ENCODE measurements around the gene IL27RA.

DNA sequence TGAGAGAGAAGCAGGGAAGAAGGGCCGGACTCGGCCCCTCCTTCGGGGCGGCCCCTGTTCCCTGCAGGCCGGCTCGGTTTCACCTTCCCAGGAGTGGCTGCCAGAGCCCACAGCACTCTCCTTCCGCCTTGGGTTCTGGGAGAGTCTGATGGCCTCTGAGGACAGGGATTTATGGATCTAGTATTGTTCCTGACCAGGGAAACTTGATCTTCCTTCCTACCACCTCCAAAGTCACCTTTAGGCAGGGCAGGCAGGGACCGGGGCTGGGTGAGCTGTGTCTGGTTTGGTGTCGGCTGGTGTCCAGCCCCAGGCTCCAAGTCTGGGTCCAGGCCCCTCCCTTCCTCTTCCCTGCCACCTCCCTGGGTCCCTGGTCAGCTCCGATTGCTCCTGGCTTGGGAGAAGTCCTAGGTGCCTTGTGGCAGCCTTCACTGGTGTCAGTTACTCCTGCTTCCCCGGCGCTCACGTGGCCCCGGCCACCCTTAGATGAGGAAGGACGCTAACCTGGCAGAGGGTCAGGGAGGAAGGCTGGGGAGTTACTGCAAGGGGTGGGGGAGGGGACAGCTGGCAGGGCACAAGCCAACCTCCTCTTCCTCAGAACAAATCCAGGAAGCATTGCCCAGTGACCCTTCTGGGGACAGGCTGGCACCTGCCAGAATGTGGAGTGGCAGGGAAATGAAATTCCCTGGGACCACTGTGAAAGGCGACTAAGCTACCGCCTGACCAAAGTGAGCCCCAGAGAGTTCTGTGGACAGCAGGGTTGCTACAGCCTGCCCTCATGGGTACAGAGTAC lies 44.3 kb upstream of the IL27RA start:
- TF ChIP-seq EZH2phosphoT487 (IDR thresholded peaks at IDR 0.05; ENCODE audit: unreplicated experiment): no peak
- TF ChIP-seq, protein P1, sequence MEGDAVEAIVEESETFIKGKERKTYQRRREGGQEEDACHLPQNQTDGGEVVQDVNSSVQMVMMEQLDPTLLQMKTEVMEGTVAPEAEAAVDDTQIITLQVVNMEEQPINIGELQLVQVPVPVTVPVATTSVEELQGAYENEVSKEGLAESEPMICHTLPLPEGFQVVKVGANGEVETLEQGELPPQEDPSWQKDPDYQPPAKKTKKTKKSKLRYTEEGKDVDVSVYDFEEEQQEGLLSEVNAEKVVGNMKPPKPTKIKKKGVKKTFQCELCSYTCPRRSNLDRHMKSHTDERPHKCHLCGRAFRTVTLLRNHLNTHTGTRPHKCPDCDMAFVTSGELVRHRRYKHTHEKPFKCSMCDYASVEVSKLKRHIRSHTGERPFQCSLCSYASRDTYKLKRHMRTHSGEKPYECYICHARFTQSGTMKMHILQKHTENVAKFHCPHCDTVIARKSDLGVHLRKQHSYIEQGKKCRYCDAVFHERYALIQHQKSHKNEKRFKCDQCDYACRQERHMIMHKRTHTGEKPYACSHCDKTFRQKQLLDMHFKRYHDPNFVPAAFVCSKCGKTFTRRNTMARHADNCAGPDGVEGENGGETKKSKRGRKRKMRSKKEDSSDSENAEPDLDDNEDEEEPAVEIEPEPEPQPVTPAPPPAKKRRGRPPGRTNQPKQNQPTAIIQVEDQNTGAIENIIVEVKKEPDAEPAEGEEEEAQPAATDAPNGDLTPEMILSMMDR (conservative IDR thresholded peaks at IDR 0.05; ENCODE audit: low read depth in 2 of 2): no peak

Data from GM23338 (cell line).